HG03571 (cell line): ENCODE data around the gene C1GALT1.
"Not testable (repeated sequence)": the region's sequence is repeated elsewhere in the genome, so short reads cannot be mapped to it uniquely, and the experiment has no call there.

ENCODE experiments used
- ATAC-seq: cut with Tn5 transposase; IDR thresholded peaks from one replicate; pipeline ENCODE4 v1.9.1; 2021; ENCODE audit not compliant: unreplicated experiment

Gene C1GALT1

GRCh38 chr7:7199592-7199991, 17.2 kb downstream of the C1GALT1 start:
- not testable (repeated sequence) for ATAC-seq

- ATAC-seq, result not testable (repeated sequence)
These were observed 17.9 kb downstream of the C1GALT1 start for GRCh38 chr7:7200255-7200654.

GRCh38 chr7:7201578-7202374, 19.4 kb downstream of the C1GALT1 start:
- peak; percentile 99 for ATAC-seq

GRCh38 chr7:7202375-7202720, 20.0 kb downstream of the C1GALT1 start:
- no peak for ATAC-seq

- ATAC-seq, result no peak
These were observed 21.6 kb downstream of the C1GALT1 start for GRCh38 chr7:7203813-7204575.

GRCh38 chr7:7207876-7208275, 25.5 kb downstream of the C1GALT1 start:
- no peak for ATAC-seq

- no peak for ATAC-seq
These were observed 26.2 kb downstream of the C1GALT1 start for GRCh38 chr7:7208520-7208919.

GRCh38 chr7:7209412-7210050, 27.2 kb downstream of the C1GALT1 start:
- ATAC-seq, result no peak

- ATAC-seq, result no peak
These were observed 28.3 kb downstream of the C1GALT1 start for GRCh38 chr7:7210475-7211237.

GRCh38 chr7:7212612-7213011, 30.3 kb downstream of the C1GALT1 start:
- no peak for ATAC-seq

- ATAC-seq, result no peak
These were observed 32.3 kb downstream of the C1GALT1 start for GRCh38 chr7:7214398-7215347.

- no peak for ATAC-seq
These were observed 33.9 kb downstream of the C1GALT1 start for GRCh38 chr7:7216279-7216678.

- ATAC-seq, result no peak
These were observed 36.9 kb downstream of the C1GALT1 start for GRCh38 chr7:7219216-7219615.

- ATAC-seq, result no peak
These were observed 38.5 kb downstream of the C1GALT1 start for GRCh38 chr7:7220821-7221220.

- no peak for ATAC-seq
These were observed 39.3 kb downstream of the C1GALT1 start for GRCh38 chr7:7221599-7222038.

GRCh38 chr7:7223250-7223649, 40.9 kb downstream of the C1GALT1 start:
- no peak for ATAC-seq

- ATAC-seq, result no peak
These were observed 44.1 kb downstream of the C1GALT1 start for GRCh38 chr7:7226407-7226806.

- ATAC-seq, result no peak
These were observed 46.1 kb downstream of the C1GALT1 start for GRCh38 chr7:7228472-7228871.

- no peak for ATAC-seq
These were observed 46.6 kb downstream of the C1GALT1 start for GRCh38 chr7:7228967-7229366.

- no peak for ATAC-seq
These were observed 48.7 kb downstream of the C1GALT1 start for GRCh38 chr7:7231000-7231399.
